GM19395 (cell line): Measurements from ENCODE around the gene PPCS.
"Not testable (repeated sequence)": the region's sequence is repeated elsewhere in the genome, so short reads cannot be mapped to it uniquely, and the experiment has no call there.

Experiments used
- ATAC-seq: cut with Tn5 transposase; IDR thresholded peaks from one replicate; pipeline ENCODE4 v1.9.1; 2021; ENCODE audit warnings: mild to moderate bottlenecking, moderate library complexity; ENCODE audit not compliant: unreplicated experiment

The PPCS gene

DNA sequence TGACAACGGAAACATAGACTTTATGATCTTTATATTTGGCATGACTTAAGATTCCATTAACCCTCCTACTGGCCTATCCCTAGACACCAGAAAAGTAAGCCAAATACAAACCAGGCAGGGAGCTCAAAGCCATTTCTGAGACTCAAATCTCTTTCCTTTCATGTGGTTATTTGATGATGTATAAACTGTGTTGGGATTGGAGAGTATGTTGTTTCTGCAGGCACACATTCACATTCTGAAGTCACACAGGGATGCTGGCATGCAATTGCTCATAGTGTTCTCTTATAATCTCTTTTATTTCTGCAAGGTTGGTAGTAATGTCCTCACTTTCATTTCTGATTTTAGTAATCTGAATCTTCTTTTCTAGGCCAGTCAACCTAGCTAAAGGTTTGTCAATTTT lies 6.3 kb upstream of the PPCS start:
- ATAC-seq: no peak

DNA sequence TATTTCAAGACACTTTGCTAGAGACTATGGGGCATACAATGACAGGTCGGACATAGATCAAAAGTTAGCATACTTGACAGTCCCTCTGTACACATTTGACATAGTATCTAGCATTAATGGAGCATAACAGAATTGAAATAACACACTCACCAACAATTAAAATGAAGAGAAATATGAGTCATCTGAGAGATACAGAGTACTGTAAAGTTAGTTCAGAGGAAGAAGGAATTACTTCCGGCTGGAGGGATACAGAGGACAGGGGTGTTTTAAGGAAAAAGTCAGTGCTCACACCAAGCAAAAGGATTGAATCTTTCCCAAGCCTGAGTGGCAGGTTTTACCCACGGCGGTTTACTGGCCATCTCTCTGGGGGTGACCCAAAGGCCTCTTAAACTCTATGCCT lies 3.0 kb upstream of the PPCS start:
- no peak for ATAC-seq

- no peak for ATAC-seq
These were observed 1.9 kb upstream of the PPCS start for GRCh38 chr1:42454403-42454802.

- ATAC-seq: peak; percentile 64
These were observed 379 bp downstream of the PPCS start for GRCh38 chr1:42456754-42457089.

GRCh38 chr1:42461196-42461595 lies 4.9 kb downstream of the PPCS start:
- no peak for ATAC-seq

DNA sequence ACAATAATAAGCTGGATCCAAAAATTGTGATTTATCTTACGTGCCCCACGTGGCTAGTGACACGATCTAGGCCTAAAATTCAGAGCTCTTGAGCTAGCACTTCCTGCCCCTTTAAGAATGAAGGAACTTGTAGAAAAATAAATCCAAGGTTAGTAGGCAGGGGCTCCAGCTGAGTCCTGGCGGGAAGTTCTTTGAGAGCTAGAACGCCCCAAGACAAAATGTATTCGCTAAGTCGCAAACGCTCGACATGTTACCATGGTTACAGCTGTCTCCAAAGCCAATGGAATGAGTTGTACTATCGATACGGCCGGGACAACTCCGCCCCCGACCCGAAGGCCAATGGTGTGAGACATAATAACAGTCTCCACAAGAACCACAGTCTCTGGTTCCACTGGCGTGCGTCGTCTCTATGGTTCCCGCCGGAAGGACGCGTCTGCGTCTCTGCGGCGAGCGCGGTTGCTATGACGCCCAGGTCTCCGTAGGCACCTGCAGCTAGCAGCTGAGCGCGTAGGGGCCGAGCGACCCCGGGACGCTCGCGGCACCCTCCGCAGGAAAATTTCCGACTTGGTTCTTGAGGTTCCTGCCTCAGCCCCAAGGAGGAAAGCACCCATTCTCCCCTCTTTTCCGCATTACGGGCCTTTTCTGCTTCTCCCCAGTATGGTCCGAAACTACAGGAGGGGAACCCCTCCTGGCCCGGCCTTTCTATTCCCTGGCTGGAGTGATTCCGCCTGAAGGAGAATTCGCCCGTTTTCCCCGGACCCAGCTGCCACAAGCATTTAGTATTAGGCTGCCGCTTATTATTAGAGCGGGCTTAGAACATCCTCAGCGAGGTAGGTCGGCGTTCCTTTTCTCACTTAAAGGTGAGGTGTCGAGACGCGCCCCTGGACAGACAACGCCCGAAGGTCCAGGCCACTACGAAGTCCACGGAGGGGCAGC lies 6.8 kb downstream of the PPCS start, which contains the start of gene CCDC30:
CCDC30 (plus strand) TSS at position 459 of the 936 bp plus-strand sequence. CDS start 17,266 bp downstream, outside the sequence.
- peak; percentile 99 for ATAC-seq

DNA sequence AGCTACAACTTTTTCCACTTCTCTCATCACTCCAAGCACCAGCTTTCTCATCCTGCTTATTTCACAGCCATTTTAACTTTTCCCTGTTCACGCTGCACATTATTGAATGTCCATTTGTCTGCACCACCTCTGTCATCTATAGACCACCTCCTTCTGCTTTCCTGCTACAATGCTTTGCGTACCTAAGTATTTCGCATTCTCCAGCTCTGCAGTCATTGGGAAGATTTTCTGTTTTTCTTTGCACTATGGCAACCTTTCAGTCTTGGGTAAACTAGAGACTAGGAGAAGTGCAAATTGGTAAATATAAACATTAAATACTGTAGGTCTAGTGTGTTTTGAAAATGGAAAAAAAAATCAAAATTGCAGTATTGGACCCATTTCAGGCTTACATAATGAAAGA lies 7.6 kb downstream of the PPCS start:
- ATAC-seq: no peak

- no peak for ATAC-seq
These were observed 9.7 kb downstream of the PPCS start for GRCh38 chr1:42466030-42466429.

DNA sequence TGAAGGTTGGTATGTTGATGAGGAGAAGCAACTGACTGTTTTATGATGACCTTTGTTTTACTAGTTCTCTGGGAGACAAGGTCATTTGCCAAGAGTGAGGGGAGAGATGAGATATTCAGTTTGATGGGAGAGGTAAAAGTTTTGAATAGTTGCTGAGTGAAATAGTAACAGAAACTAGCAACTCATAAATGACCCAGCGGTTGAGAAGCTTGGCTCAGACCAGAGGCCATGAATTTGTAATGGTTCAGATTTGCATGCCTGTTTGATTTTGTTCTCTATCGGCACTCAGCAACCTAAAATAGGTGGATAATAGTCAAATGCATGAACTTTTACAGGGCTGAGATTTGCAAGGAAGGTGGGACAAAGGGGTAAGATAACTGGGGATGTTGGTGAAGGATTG lies 13.4 kb downstream of the PPCS start:
- ATAC-seq: no peak

- ATAC-seq: no peak
These were observed 20.3 kb downstream of the PPCS start for GRCh38 chr1:42476605-42477004.

DNA sequence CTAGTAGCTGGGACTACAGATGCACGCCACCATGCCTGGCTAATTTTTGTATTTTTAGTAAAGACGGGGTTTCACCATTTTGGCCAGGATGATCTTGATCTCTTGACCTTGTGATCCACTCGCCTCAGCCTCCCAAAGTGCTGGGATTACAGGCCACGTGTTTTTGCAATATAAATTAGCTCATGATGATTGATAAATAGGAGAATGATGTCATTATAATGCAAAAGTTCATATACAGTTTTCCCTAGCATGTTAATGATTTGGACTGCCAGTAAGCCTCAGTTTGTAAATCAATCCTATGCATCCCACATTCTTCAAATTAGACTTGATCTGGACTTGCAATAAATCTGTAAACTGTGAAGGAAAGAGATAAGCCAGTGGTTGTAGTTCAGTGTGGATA lies 21.0 kb downstream of the PPCS start:
- ATAC-seq: not testable (repeated sequence)

DNA sequence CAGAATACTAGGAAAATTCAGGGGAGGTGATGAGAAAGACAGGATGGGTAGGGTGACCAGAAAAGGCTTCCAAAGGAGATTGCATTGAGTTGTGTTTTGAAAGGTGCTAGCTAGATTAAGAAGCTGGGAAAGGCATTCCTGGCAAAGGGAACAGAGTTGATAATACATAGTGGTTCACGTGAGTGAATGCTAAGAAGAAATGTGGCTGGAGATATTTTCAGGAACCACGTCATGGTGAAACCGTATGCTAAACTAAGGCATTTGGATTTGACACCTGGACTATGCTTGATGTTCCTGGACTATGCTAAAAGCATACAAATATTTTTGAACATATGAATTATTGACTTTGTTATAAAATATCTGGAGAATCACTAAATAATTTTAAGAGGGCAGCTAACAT lies 21.4 kb downstream of the PPCS start:
- no peak for ATAC-seq

GRCh38 chr1:42479621-42480020 lies 23.3 kb downstream of the PPCS start:
- ATAC-seq: no peak

DNA sequence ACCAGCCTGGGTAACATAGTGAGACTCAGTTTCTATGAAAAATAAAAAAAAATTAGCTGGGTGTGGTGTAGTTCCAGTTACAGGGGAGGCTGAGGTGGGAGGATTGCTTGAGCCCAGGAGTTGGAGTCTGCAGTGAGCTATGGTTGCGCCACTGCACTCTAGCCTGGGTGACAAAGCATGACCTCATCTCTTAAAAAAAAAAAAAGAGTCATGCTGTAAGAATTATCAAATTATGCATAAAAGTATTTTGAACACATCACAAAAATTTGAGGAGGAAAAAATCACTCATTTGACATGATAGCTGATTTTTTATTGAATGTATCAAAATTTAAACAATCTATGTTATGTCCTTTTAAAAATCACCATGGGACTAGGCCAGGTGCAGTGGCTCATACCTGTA lies 24.6 kb downstream of the PPCS start:
- no peak for ATAC-seq

DNA sequence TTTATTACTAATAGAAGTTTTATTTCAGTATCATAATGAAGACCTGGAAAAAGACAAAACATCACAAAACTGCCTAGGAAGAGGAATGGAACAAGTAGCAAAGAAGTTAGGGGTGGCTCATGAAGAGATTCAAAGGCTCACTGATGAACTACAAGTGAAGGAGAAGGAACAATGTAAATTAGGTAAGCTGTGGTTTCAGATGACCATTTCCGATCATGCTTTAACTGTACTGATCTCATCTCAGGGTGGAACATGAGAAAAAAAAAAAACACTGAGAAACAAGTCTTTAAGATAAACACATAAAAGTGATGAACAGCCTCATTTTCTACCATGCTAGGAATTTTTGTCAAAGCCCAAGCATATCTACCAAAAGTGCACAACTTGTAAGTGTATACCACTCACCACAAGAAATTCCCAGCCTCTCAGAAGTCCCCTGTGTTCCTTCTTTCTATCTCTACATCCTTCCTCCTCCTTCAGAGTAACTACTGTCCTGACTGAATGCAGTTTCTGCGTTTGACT lies 26.4 kb downstream of the PPCS start:
- no peak for ATAC-seq

GRCh38 chr1:42484382-42484781 lies 28.0 kb downstream of the PPCS start:
- no peak for ATAC-seq

- no peak for ATAC-seq
These were observed 33.9 kb downstream of the PPCS start for GRCh38 chr1:42490237-42490636.

- ATAC-seq: not testable (repeated sequence)
These were observed 45.7 kb downstream of the PPCS start for GRCh38 chr1:42502031-42502430.

- no peak for ATAC-seq
These were observed 48.3 kb downstream of the PPCS start for GRCh38 chr1:42504535-42505128.

GRCh38 chr1:42506576-42506975 lies 50.2 kb downstream of the PPCS start:
- ATAC-seq: no peak
